ENCODE data around the gene MN1. TPM values are rescaled to one million over a fixed set of nuclear protein-coding genes. Genes with fewer than 3 reads are reported as not detected.

Gene MN1
- total RNA-seq, 2 experiments from 2014 or later = 0.27 to 0.28 TPM

- Mint-ChIP-seq H3K9me3 (no peaks in the 10 kb centered on the region), H3K27me3 (peaks cover 35% of the 10 kb centered on the region), H3K4me3 (no peak overlapping the region), H3K27ac (no peak overlapping the region), H3K36me3 (ENCODE audit: low read depth) (no peaks in the 10 kb centered on the region), H3K4me1 (ENCODE audit: low read depth) (no peaks in the 10 kb centered on the region)
- H3K27me3 ChIP-seq (ENCODE audit: control insufficient read depth in 1 of 2, insufficient read depth in 2 of 2, low read length in 2 of 2) = peaks cover 0 to 9% of the 10 kb centered on the region in 2 experiments
- no peaks in the 10 kb centered on the region for H3K36me3 ChIP-seq (ENCODE audit: insufficient read depth, low read length)
- ChIA-PET CTCF (no interaction called here), POLR2A (no interaction called here)
- H3K9me3 ChIP-seq (ENCODE audit: control insufficient read depth in 1 of 2, insufficient read depth in 1 of 2, low read length in 2 of 2) = peaks cover 4 to 5% of the 10 kb centered on the region in 2 experiments
- H3K27ac ChIP-seq (ENCODE audit: low read depth in 1 of 2, low read length in 2 of 2) = no peak overlapping the region
- ATAC-seq (ENCODE audit: poor library complexity) (no peak), DNase-seq (no peak)
- no peak for TF ChIP-seq CTCF (IDR thresholded peaks at IDR 0.05)
- intact Hi-C loops (cut with DNase I, micrococcal nuclease) = no loop called here
- no peaks in the 10 kb centered on the region for H3K4me1 ChIP-seq (ENCODE audit: insufficient read depth, low read length)
- H3K4me3 ChIP-seq (ENCODE audit: low read length) = no peak overlapping the region
Measured at GRCh38 chr22:27720860-27721259, 80.7 kb downstream of the MN1 start.

DNA sequence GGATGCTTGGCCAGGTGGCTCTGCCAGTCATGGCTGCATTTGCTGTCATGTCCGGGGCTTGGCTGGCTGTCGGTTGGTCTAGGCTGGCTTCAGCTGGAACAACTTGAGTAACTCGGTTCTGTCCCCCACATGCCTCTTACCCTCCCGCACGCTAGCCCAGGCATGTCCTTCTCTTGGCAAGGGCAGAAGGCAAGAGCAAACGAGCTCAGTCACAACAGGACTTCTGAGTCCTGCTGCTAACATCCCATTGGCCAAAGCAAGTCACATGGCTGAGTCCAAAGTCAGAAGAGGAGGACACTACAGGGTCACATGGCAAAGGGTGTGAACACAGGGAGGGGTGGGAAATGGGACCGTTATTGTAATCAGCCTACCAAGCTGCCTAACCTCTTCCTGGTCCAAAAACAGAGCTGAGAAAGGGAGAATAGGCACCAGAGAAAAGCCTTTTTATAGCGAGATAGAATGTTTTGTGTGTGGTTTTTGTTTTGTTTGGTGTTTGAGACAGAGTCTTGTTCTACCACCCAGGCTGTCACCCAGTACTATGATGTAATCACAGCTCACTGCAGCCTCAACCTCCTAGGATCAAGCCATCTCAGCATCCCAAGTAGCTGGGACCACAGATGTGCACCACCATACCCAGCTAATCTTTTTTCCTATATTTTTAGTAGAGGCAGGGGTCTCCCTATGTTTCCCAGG, 81.9 kb downstream of the MN1 start:
- no peak overlapping the region for H3K4me3 Mint-ChIP-seq
- intact Hi-C loops (cut with DNase I, micrococcal nuclease) = no loop called here

DNA sequence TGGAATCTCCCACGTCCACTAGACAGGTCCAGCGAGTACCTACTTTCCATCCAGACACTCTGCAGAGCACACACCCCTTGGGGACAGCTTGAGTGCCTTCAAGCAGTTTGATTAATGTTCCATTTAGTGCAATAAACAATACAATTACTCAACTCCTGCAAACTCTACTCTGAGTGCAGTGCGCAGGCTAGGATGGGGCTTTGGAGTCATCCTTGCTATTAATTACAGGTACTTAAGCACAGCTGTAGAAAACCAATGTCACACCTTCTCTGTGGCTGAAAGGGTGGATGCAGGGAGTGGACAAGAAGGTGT, 82.6 kb downstream of the MN1 start:
- ATAC-seq (ENCODE audit: poor library complexity) (no peak), DNase-seq (no peak)
- ChIA-PET CTCF (no interaction called here), POLR2A (no interaction called here)
- H3K9me3 ChIP-seq (ENCODE audit: control insufficient read depth in 1 of 2, insufficient read depth in 1 of 2, low read length in 2 of 2) = peaks cover 5 to 8% of the 10 kb centered on the region in 2 experiments
- H3K4me1 ChIP-seq (ENCODE audit: insufficient read depth, low read length) = no peaks in the 10 kb centered on the region
- intact Hi-C loops (cut with DNase I, micrococcal nuclease) = no loop called here
- H3K27ac Mint-ChIP-seq = no peak overlapping the region
- H3K4me3 ChIP-seq (ENCODE audit: low read length) = no peak overlapping the region
- H3K27ac ChIP-seq (ENCODE audit: low read depth in 1 of 2, low read length in 2 of 2) = no peak overlapping the region
- H3K27me3 Mint-ChIP-seq = peaks cover 28% of the 10 kb centered on the region
- no peaks in the 10 kb centered on the region for H3K36me3 Mint-ChIP-seq (ENCODE audit: low read depth)
- no peak for TF ChIP-seq CTCF (IDR thresholded peaks at IDR 0.05)
- peaks cover 0 to 9% of the 10 kb centered on the region in 2 experiments for H3K27me3 ChIP-seq (ENCODE audit: control insufficient read depth in 1 of 2, insufficient read depth in 2 of 2, low read length in 2 of 2)
- no peaks in the 10 kb centered on the region for H3K9me3 Mint-ChIP-seq
- H3K36me3 ChIP-seq (ENCODE audit: insufficient read depth, low read length) = no peaks in the 10 kb centered on the region
- no peaks in the 10 kb centered on the region for H3K4me1 Mint-ChIP-seq (ENCODE audit: low read depth)
- no peak overlapping the region for H3K4me3 Mint-ChIP-seq

More for the DNA sequence above, 81.9 kb downstream of the MN1 start:
- Histone ChIP-seq H3K4me1 (ENCODE audit: insufficient read depth, low read length) (no peaks in the 10 kb centered on the region), H3K36me3 (ENCODE audit: insufficient read depth, low read length) (no peaks in the 10 kb centered on the region), H3K27ac (ENCODE audit: low read depth in 1 of 2, low read length in 2 of 2) (no peak overlapping the region), H3K4me3 (ENCODE audit: low read length) (no peak overlapping the region), H3K9me3 (ENCODE audit: control insufficient read depth in 1 of 2, insufficient read depth in 1 of 2, low read length in 2 of 2) (peaks cover 5 to 8% of the 10 kb centered on the region in 2 experiments), H3K27me3 (ENCODE audit: control insufficient read depth in 1 of 2, insufficient read depth in 2 of 2, low read length in 2 of 2) (peaks cover 0 to 9% of the 10 kb centered on the region in 2 experiments)
- Mint-ChIP-seq H3K9me3 (no peaks in the 10 kb centered on the region), H3K27ac (no peak overlapping the region), H3K4me1 (ENCODE audit: low read depth) (no peaks in the 10 kb centered on the region), H3K36me3 (ENCODE audit: low read depth) (no peaks in the 10 kb centered on the region), H3K27me3 (peaks cover 32% of the 10 kb centered on the region)
- ATAC-seq (ENCODE audit: poor library complexity) = no peak
- CTCF ChIA-PET = no interaction called here
- POLR2A ChIA-PET = no interaction called here
- DNase-seq = peak in 2 of 14 experiments; percentile 13 to 42
- no peak for TF ChIP-seq CTCF (IDR thresholded peaks at IDR 0.05)
